ENCODE measurements around the gene TEX264.

The TEX264 gene

GRCh38 chr3:51702156-51702555 is 31.1 kb downstream of the TEX264 start:
- H3K27me3 ChIP-seq (ENCODE audit: insufficient read depth, low read length): peaks cover 3% of the 10 kb centered on the region
- peaks cover 16% of the 10 kb centered on the region; the same call in 1 of the 2 replicates for H3K4me1 ChIP-seq (ENCODE audit: insufficient read depth, low read length)
- no peak overlapping the region for H3K9ac ChIP-seq (ENCODE audit: low read depth, low read length)
- WGBS: 91% methylated on average over 1 of the region's 2 CpGs
- no peak overlapping the region for H3K27ac ChIP-seq (ENCODE audit: low read depth, low read length)
- no peak overlapping the region for H3K4me3 ChIP-seq (ENCODE audit: low read length)
- no peaks in the 10 kb centered on the region for H3K9me3 ChIP-seq (ENCODE audit: insufficient read depth, low read depth, low read length)
- no peaks in the 10 kb centered on the region; the same call in none of the 2 replicates for H3K36me3 ChIP-seq (ENCODE audit: insufficient read depth, low read length)

DNA sequence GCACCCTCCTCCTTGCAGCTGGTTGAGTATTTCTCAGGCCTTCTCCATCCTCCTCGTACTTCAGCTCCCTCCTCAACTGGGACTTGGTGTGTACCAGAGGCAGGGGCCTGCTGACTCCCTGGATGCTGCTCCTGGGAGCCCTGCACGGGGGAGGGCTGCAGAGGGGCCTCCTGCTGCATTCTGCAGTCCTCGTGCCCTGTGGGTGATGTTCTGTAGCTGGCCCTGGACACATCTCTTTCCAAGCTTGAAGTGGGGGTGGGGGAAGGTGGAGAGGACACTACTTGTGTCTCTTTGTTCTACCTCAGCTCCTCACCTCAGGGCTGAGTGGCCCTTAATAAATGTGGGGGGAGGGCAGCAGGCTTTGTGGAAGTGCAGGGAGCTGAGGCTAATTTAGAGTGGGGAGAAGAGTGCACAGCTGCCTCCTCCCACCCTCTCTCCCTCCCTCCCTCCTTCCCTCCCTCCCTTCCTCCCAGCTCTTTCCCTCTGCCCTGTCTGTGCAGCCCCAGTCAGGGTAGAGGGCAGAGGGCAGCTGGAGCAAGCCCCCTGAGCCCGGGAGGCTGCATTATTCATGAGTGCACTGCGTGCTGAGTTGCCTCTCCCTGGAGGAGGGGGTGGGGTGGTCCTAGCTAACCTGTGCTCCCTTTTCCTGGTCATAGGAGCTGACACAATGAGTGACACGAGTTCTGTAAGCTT is 32.2 kb downstream of the TEX264 start:
- Histone ChIP-seq H3K4me3 (ENCODE audit: low read length) (no peak overlapping the region), H3K36me3 (ENCODE audit: insufficient read depth, low read length) (no peaks in the 10 kb centered on the region; the same call in none of the 2 replicates)
- WGBS: 26% methylated on average over 6 of the region's 6 CpGs

GRCh38 chr3:51703761-51704510 is 32.9 kb downstream of the TEX264 start:
- H3K4me3 ChIP-seq (ENCODE audit: low read length): no peak overlapping the region
- peaks cover 16% of the 10 kb centered on the region; the same call in 1 of the 2 replicates for H3K4me1 ChIP-seq (ENCODE audit: insufficient read depth, low read length)

More for the DNA sequence above, 32.2 kb downstream of the TEX264 start:
- H3K9me3 ChIP-seq (ENCODE audit: insufficient read depth, low read depth, low read length): no peaks in the 10 kb centered on the region
- H3K4me1 ChIP-seq (ENCODE audit: insufficient read depth, low read length): peaks cover 16% of the 10 kb centered on the region; the same call in 1 of the 2 replicates
- H3K27me3 ChIP-seq (ENCODE audit: insufficient read depth, low read length): peaks cover 13% of the 10 kb centered on the region
- H3K27ac ChIP-seq (ENCODE audit: low read depth, low read length): peak overlapping the region; percentile 10; the same call in 1 of the 2 replicates
- no peak overlapping the region for H3K9ac ChIP-seq (ENCODE audit: low read depth, low read length)

DNA sequence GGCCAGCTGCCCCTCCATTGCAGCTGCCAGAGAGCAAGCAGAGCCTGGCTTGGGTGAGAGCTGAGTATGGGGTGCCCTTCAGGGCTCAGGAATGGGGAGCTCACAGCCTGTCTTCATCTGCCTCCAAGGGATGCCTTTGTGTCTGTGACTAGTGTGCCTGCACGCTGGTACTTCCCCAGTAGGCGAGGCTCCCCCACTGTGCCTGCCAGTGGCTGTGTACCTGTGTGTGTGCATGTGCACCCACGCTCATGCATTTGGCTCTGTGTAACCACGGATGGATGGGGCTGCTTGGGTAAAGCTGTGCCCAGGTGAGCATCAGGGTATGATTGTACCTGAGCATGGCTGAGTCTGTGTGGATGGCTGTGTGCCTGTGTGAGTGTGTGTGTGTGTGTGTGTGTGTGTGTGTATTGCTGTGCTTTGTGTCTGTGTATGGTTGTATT is 33.5 kb downstream of the TEX264 start:
- Histone ChIP-seq H3K4me3 (ENCODE audit: low read length) (no peak overlapping the region), H3K27ac (ENCODE audit: low read depth, low read length) (no peak overlapping the region), H3K4me1 (ENCODE audit: insufficient read depth, low read length) (peaks cover 16% of the 10 kb centered on the region; the same call in 1 of the 2 replicates), H3K27me3 (ENCODE audit: insufficient read depth, low read length) (peaks cover 25% of the 10 kb centered on the region), H3K9me3 (ENCODE audit: insufficient read depth, low read depth, low read length) (no peaks in the 10 kb centered on the region), H3K36me3 (ENCODE audit: insufficient read depth, low read length) (no peaks in the 10 kb centered on the region; the same call in 1 of the 2 replicates), H3K9ac (ENCODE audit: low read depth, low read length) (no peak overlapping the region)
- WGBS: 87% methylated on average over 4 of the region's 4 CpGs

More at GRCh38 chr3:51703761-51704510, 32.9 kb downstream of the TEX264 start:
- Histone ChIP-seq H3K9ac (ENCODE audit: low read depth, low read length) (no peak overlapping the region), H3K9me3 (ENCODE audit: insufficient read depth, low read depth, low read length) (no peaks in the 10 kb centered on the region), H3K36me3 (ENCODE audit: insufficient read depth, low read length) (no peaks in the 10 kb centered on the region; the same call in none of the 2 replicates), H3K27me3 (ENCODE audit: insufficient read depth, low read length) (peaks cover 20% of the 10 kb centered on the region), H3K27ac (ENCODE audit: low read depth, low read length) (peak overlapping the region; percentile 10; the same call in 1 of the 2 replicates)
- 31% methylated on average over 12 of the region's 12 CpGs for WGBS

GRCh38 chr3:51705276-51706020 is 34.4 kb downstream of the TEX264 start:
- Histone ChIP-seq H3K4me1 (ENCODE audit: insufficient read depth, low read length) (peaks cover 16% of the 10 kb centered on the region; the same call in 1 of the 2 replicates), H3K27me3 (ENCODE audit: insufficient read depth, low read length) (peaks cover 25% of the 10 kb centered on the region), H3K4me3 (ENCODE audit: low read length) (no peak overlapping the region), H3K9me3 (ENCODE audit: insufficient read depth, low read depth, low read length) (no peaks in the 10 kb centered on the region), H3K27ac (ENCODE audit: low read depth, low read length) (no peak overlapping the region), H3K9ac (ENCODE audit: low read depth, low read length) (no peak overlapping the region), H3K36me3 (ENCODE audit: insufficient read depth, low read length) (no peaks in the 10 kb centered on the region)
- 88% methylated on average over 8 of the region's 8 CpGs for WGBS

DNA sequence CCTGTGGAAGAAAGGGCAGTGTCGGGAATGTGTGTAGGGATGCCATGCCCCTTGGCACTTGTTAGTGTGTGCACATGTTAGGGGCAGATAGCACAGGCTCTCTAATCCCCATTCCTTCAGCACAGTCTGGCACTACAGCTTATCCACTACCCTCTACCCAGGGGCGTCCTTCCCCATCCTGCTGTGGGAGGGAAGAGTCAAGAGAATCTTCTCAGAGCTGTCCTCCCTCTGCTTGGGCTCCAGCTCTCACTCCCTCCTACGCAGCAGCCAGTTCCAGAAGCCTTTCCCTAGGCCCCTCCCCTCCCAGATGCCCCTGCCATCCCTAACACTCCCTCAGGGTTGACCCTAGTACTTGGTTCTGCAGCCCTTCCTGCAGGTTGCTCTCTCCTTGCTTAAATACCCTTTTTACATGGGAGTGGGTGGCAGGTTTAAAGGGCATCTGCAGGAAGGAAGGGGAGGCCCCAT is 35.0 kb downstream of the TEX264 start:
- Histone ChIP-seq H3K4me1 (ENCODE audit: insufficient read depth, low read length) (peaks cover 16% of the 10 kb centered on the region; the same call in 1 of the 2 replicates), H3K27me3 (ENCODE audit: insufficient read depth, low read length) (peaks cover 25% of the 10 kb centered on the region), H3K36me3 (ENCODE audit: insufficient read depth, low read length) (no peaks in the 10 kb centered on the region), H3K27ac (ENCODE audit: low read depth, low read length) (no peak overlapping the region), H3K4me3 (ENCODE audit: low read length) (no peak overlapping the region), H3K9ac (ENCODE audit: low read depth, low read length) (no peak overlapping the region), H3K9me3 (ENCODE audit: insufficient read depth, low read depth, low read length) (no peaks in the 10 kb centered on the region)
- WGBS: 77% methylated on average over 3 of the region's 3 CpGs

GRCh38 chr3:51706788-51707731 is 36.0 kb downstream of the TEX264 start, which contains the start of gene GRM2:
GRM2 (plus strand) TSS chr3:51707068; CDS start chr3:51708984, 1,916 bp downstream.
- Histone ChIP-seq H3K27me3 (ENCODE audit: insufficient read depth, low read length) (peaks cover 25% of the 10 kb centered on the region), H3K27ac (ENCODE audit: low read depth, low read length) (no peak within 1 kb of the TSS), H3K4me3 (ENCODE audit: low read length) (peak within 1 kb of the TSS; percentile 66), H3K4me1 (ENCODE audit: insufficient read depth, low read length) (peaks cover 16% of the 10 kb centered on the region; the same call in 1 of the 2 replicates), H3K36me3 (ENCODE audit: insufficient read depth, low read length) (no peaks in the 10 kb centered on the region), H3K9ac (ENCODE audit: low read depth, low read length) (peak within 1 kb of the TSS; percentile 64), H3K9me3 (ENCODE audit: insufficient read depth, low read depth, low read length) (no peaks in the 10 kb centered on the region)
- WGBS: 1% methylated on average over 69 of the region's 69 CpGs

GRCh38 chr3:51708216-51708845 is 37.3 kb downstream of the TEX264 start:
- no peak overlapping the region for H3K9ac ChIP-seq (ENCODE audit: low read depth, low read length)
- no peak overlapping the region for H3K27ac ChIP-seq (ENCODE audit: low read depth, low read length)
- whole genome bisulfite sequencing: 76% methylated on average over 3 of the region's 3 CpGs

DNA sequence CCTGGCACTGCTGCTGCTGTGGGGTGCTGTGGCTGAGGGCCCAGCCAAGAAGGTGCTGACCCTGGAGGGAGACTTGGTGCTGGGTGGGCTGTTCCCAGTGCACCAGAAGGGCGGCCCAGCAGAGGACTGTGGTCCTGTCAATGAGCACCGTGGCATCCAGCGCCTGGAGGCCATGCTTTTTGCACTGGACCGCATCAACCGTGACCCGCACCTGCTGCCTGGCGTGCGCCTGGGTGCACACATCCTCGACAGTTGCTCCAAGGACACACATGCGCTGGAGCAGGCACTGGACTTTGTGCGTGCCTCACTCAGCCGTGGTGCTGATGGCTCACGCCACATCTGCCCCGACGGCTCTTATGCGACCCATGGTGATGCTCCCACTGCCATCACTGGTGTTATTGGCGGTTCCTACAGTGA is 38.0 kb downstream of the TEX264 start:
- H3K27ac ChIP-seq (ENCODE audit: low read depth, low read length): no peak overlapping the region
- no peak overlapping the region for H3K4me3 ChIP-seq (ENCODE audit: low read length)
- no peaks in the 10 kb centered on the region for H3K36me3 ChIP-seq (ENCODE audit: insufficient read depth, low read length)
- peaks cover 4% of the 10 kb centered on the region; the same call in 1 of the 2 replicates for H3K4me1 ChIP-seq (ENCODE audit: insufficient read depth, low read length)
- H3K9me3 ChIP-seq (ENCODE audit: insufficient read depth, low read depth, low read length): no peaks in the 10 kb centered on the region
- peaks cover 25% of the 10 kb centered on the region for H3K27me3 ChIP-seq (ENCODE audit: insufficient read depth, low read length)
- H3K9ac ChIP-seq (ENCODE audit: low read depth, low read length): no peak overlapping the region
- WGBS: 93% methylated on average over 17 of the region's 17 CpGs

More at GRCh38 chr3:51708216-51708845, 37.3 kb downstream of the TEX264 start:
- Histone ChIP-seq H3K27me3 (ENCODE audit: insufficient read depth, low read length) (peaks cover 25% of the 10 kb centered on the region), H3K9me3 (ENCODE audit: insufficient read depth, low read depth, low read length) (no peaks in the 10 kb centered on the region), H3K4me1 (ENCODE audit: insufficient read depth, low read length) (peaks cover 8% of the 10 kb centered on the region; the same call in 1 of the 2 replicates), H3K36me3 (ENCODE audit: insufficient read depth, low read length) (no peaks in the 10 kb centered on the region), H3K4me3 (ENCODE audit: low read length) (no peak overlapping the region)
